NCI-H524 (cell line): Measurements from ENCODE around the gene GFRA1.

Experiments used
- DNase-seq, 2 experiments: peaks; one replicate each; lab custom pipeline; 2025; lab: John Stamatoyannopoulos, UW

Gene GFRA1

DNA sequence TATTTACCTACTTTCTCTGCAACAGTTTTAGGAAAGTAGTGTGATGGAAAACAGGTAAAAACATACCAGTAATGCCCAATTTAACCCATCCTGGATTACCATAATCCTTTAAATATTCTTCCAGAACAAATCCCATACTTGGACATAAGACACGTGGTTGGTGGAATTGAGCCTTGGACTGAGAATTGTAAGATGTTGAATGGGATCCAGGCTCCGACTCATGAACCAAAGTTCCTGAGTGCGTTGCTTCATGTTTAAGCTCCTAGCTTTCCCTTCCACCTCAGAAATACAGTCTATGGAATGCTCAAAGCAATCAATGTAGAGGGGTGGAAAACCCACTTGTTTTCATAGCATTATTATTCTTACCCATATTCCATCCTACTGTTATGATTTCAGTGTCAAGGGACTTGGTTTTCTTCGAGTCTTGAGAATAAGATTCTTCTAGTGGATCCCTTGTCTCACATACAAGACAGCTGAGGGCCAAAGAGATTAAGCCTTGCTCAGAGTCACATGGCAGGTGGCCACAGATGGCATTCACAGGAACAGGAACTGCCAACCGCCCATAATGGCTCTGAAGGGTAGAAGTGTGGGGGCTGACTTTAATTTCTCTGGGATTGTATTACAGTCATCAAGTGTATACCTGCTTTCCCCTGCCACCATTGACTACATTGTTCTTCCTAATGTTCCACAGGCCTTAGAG lies 171.2 kb downstream of the GFRA1 start:
- peak; percentile 49 to 82 for DNase-seq

DNA sequence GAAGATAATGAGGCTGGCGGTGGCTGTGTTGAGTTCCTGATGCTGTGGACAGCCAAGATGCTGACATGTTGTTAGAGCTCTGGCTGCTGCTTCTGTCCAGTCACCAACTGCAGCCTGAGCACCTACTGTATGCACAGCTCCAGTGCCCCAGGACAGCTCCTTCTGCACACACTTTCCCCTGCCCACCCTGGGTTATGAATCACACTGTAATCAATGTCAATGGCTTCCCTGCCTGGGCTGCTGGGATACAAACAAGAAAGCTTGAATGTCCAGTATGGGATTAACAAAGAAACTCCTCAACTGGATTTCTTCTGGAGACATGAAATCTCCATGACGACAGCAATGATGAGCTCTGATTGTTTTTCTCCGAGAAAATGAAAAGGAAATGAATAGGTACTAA lies 172.0 kb downstream of the GFRA1 start:
- DNase-seq, result no peak

DNA sequence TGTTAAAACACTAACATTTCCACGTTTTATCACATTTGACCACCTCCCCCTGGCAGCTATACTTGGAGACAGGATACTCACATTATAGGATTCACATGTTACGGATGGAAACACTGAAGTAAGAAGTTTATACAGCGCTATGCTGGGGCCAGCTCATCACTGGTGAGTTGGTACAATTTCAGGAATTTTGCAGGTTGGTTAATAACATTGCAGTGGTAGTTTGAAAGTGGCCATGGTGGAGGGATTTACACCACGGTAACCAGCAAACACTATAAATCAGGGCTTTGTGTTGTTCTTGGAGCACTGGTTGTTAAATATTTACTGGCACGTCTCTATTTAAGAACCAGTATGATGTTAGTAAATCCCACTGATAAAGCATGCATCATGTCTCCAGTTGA lies 174.0 kb downstream of the GFRA1 start:
- DNase-seq, result no peak

DNA sequence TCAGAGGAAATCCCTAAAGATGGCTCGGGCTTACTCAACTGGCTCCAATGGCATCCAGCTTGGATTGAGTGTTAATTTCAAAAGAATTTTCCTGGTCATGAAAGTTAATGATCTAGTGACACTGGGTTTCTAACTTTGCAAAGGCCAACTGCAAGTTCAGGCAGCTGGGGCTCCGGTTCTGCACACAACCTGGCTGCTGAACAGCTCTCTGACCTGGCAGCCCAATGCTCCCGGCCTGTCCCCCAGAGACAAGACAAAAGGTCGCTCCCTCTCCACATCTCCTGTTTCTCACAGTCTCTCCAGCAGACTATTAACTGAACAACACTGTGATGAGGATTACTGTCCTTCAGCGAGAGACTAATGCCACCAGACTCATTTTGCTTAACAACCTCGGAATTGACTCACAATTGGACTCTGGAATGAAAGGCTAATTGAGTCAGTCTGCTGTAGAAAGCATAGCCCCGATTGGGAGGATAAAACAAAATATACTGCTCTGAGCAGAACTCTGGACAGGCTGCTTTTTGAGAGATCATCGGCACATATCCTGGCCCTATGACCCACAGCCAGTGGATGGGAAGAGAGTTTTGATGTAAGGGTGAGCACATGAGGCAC lies 174.5 kb downstream of the GFRA1 start:
- no peak for DNase-seq

DNA sequence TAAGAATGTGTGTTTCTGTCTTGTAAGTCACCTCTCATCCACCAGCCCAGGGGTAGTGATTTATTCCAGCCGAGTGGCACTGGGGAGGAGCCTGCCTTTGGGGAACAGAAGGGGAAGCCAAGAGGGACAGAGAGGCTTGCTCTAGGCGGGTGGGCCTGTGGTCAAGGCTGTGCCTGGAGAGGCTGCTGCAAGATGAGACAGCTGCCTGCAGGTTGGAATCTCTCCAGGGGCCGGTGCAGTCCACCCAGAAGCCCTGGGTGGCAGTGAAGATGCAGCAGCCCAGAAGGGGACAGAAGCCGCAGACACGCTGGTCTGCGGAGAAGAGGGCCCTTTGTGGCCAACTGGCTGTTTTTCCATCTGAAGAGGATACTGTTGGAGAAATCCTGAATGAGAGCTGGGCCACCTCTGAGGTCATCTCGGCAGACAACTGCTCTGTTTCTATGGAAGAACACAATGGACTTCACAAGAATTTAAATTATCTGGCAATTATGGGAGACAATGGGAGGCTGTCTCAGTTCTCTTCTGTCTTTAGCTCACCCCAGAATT lies 175.7 kb downstream of the GFRA1 start:
- peak; percentile 39 to 78 for DNase-seq

DNA sequence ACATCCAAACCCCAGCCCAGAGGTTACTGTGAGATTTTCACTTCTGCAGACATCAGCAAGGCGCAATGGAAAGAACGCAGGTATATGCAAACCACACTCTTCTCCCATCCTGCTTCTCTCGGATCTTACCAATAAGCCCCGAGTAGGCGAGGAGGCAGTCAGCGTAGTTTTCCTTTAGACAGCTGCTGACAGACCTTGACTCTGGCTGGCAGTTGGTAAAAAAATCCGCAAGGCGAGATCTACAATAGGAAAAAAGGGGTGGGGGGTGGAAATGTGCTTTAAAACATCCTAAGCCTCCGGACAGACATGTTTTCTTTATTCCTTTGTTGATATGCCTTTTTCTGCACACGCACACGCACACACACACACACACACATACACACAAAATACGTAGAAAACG lies 176.5 kb downstream of the GFRA1 start:
- peak in 1 of 2 experiments; percentile 35 for DNase-seq

DNA sequence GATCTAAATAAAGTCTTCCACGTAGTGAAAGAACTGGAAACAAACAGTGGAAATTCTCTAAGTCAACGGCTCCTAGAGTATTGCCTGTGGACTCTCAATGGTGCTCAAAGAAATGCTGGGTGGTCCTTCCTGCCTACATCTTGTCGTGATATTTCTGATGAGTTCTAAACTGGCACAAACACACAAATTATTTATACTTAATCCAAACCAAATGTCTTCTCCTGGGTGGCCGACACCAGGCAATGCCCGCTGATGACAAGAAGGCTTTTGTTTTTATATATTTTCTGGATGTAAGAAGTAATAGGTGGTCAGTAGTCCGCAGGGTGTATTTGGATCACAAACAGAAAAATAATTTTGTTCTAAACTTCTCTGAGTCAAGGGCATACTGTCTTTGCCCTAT lies 178.7 kb downstream of the GFRA1 start:
- no peak for DNase-seq

DNA sequence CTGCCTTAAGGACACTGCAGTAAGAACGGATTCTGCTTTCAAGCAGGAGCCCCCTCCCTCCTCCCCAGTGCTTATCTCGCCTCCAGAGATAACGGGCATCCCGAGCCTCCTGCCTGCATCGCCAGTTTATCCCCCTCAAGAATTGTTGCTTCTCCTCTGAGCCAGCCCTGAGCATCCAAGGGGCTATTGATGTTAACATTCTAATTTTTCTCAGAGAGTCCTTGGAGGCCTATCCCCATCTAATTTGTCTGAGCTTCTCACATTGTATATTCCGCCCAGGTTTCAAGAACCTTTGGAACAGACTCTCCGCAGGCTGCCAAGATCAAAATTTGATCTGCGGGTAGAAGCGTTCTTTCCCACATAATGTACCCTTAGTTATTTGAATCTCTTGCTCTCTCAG lies 180.0 kb downstream of the GFRA1 start:
- no peak for DNase-seq

DNA sequence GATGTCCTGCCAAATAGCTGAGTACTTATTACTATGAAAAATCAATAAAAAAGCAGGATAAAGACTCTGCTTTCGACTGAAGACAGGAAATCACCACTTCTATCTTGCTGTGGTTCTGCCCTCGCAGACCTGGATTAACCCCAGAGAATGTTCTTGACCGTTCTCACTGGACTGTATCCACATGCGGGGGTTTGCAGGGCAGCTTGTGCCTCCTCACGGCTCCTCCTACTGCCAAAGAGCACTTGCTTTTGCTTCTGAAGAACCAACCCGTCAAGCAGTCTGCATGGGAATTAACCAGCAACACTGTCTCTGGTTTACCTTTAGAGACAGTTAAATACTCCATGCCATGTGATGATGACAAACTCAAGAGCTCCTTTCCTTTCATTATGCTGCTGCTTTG lies 184.0 kb downstream of the GFRA1 start:
- no peak for DNase-seq

DNA sequence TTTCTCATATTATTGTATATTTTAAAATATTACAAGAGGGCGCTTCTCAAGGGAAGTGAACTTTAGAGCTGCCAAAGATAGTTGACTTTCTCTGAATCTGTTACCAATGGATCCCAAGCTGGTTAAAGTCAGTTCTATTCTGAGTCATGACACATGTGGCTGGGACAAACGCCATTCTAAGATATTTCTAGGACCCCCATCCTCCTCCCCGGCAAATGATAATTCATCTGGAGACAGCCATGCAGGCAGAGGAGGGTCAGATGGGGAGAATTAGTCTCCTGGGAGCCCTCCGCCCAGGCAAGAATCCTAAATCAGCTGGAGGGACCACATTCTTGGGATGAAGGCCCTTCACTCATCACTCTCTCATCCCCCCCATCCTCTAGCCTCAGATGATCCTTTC lies 187.7 kb downstream of the GFRA1 start:
- no peak for DNase-seq

DNA sequence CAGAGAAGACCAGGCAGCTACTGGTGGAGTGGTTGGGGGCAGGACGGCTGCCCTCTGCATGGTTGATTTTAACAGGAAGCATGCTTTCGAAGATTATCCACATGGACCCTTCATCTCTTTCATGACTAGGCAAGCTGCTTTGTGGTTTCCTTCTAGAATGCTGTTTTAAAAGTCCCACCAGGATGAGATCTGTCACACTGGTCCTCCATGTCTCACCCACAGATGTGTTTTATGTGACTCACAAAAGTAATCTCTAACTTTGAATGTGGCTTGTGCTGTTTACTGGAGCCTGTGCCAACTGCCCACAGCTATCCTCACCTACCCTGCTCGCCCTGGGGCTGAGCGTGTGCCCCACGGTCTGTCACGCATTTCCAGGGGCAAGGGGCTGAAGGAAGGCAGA lies 188.8 kb downstream of the GFRA1 start:
- DNase-seq, result no peak

DNA sequence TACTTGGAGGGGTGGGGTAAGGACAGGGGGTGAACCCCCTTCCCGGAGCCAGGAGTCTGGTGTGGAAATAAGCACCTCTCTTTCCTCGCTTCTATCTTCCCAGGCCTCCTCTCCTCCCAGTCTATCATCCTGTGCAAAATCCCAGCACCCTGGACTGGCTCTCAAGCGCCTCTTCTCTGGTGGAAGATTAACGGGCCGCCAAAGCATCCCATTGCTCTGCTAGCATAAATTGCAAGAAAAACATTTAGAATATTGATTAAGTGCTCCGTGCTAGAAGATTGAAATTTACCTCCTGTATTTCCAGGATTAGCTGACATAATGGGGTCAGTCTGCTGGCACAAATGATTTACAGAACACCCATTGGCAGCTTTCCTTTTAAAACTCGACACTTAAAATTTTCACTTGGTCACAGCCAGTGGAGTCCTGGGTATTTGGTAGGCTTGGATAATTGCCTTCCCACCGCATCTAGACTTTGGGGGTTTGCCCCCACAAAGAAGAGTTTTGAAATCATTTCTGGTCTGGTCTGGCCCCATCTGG lies 189.7 kb downstream of the GFRA1 start:
- no peak for DNase-seq

DNA sequence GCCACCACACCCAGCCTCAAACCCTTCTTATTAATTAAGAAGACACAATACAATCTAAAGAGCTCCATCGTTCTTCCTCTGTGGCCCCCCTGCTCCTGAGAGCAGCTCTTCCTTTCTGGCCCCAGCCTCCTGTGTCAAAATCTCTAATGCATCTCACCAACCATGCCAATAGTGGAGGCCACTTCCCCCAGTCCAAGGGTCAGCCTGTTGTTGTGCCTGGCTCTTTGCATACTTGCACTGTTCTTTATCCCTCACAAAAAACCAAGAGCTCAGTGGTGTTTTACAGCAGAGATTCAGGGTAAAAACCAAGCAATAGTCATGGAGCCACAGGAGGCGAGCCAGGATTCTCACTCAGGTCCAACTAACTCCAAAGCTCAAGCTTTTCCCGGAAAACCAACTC lies 190.2 kb downstream of the GFRA1 start:
- no peak for DNase-seq

DNA sequence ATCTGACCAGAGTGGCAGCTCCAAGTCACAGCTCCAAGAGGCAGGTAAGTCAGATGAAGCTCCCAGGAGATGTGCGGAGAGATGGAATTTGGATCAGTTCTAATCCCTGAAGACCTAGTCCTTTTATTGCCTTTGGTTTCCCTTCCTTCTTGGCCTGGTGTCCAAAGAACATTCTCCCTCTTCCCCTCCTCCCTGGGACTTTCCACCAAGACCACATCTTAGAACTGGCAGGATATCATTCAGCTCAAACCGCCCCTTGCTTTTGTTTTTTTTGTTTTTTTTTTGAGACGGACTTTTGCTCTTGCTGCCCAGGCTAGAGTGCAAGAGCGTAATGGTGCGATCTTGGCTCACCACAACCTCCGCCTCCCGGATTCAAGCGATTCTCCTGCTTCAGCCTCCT lies 190.8 kb downstream of the GFRA1 start:
- no peak for DNase-seq

DNA sequence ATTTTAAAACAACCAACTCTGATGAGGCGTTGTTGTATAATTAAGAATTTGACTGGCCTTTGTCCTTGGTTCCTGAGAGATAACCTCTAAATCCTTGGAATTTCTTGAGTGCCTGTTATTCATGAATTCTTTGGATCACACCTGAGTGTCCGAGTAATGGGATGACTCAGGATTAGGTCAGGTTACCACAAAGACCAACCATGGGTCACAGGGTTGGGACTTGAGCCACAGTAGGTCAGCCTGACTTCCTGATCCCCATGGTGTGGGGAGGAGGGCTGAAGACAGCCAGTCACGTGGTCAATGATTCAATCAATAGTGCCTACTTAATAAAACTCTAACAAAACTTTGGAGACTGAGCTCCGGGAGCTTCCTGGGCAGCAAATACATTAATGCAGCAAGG lies 192.5 kb downstream of the GFRA1 start:
- no peak for DNase-seq

DNA sequence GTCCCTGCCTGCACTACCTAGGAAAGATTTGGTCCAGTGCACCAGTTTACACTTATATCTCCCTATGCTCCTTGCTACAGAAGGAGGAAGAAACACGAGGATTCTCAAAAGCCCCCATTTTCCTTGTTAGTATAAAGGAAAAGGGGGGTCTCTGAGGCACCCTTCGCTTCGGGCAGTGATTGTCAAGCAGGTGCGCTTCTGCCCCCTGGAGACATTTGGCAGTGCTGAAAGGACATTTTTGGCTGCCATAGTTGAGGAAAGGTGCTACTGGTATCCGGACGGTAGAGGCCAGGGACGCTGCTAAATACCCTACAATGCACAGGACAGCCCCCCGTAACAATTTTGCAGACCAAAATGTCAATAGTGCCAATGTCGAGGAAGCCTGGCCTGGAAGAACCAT lies 193.7 kb downstream of the GFRA1 start:
- DNase-seq, result no peak

DNA sequence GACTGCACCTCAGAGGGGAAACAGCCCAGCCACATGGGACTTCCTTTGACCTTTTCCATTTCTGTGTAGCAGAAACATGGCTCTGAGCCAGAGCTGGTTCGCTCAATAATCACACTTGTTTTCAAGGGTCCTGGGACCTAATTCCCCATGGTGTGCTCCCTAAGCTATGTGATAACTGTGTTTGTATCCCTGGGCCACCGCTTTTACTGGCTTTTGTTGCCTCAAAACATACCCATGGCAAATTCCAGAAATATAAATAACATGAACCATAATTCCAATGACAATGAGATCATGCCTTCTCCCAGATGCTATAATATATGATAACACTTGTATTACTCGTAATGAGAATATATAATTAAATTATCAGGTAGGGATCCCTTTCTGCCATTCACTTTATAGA lies 196.4 kb downstream of the GFRA1 start:
- no peak for DNase-seq

DNA sequence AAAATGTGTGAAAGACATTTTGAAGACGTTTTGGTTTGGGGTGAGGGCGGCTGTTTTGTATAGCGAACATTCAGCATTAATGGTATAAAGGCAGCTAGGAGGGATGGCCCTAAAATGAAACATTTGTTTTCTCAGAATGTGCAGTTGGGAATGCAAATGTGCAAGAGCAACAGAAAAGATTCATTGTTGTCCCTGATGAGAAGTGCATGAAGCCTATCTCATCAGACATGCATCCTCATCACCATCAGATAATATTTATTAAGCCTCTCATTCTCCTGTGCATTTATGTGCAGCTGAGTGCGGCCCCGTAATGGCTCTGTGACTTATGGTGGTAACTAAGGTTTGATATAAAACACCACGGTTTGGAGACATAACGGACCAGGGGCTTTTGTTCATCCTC lies 199.5 kb downstream of the GFRA1 start:
- DNase-seq, result no peak

DNA sequence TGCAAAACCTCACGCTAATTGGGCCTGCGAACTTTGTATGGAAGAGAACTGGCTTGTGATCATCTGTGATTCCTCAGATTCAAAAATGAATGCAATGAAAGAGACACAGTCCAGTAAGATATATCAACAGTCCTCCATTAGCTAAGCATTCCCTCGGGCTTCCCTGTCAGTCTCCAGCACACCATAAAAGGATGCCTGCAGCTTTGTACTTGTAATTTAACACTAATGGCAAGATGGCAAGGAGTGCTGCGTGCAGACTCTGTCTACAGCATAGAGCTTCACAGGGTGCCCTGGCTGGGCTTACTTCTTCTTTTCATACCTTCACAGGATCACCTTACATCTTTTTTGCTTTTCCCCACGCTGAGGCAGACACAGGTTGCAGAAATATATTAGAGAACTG lies 200.0 kb downstream of the GFRA1 start:
- DNase-seq, result peak in 1 of 2 experiments; percentile 57

DNA sequence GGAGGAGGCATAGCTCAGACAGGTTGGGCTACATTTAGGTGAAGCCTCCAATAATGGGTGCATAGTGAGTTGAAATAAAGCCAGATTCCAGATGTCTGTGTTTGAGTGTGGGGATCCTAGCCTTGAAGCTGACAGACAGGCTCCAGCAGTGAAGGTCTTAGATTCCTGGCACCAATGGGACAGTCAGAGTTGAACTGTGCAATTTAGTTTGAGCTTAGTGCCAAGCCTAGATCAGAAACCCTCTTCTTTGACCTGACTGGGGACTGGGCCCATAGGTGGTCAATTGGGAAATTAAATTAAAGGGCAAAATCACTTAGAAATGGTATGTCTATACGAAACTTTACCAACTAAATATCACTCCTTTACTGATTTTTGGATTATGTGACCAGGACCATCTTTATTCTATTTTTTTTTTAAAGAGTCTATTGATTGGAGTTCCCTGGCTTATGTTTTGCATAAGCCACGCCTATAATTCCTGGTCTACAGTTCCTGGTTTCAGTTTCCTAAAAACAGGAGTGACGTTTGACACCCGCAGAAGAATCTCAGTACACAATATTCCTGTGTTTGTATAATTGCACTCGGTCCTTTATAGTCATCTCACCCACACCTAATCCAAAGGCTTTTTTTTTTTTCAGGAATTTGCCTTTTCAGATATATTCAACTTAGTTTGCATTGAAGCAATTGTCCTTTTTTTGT lies 201.4 kb downstream of the GFRA1 start:
- DNase-seq, result no peak

DNA sequence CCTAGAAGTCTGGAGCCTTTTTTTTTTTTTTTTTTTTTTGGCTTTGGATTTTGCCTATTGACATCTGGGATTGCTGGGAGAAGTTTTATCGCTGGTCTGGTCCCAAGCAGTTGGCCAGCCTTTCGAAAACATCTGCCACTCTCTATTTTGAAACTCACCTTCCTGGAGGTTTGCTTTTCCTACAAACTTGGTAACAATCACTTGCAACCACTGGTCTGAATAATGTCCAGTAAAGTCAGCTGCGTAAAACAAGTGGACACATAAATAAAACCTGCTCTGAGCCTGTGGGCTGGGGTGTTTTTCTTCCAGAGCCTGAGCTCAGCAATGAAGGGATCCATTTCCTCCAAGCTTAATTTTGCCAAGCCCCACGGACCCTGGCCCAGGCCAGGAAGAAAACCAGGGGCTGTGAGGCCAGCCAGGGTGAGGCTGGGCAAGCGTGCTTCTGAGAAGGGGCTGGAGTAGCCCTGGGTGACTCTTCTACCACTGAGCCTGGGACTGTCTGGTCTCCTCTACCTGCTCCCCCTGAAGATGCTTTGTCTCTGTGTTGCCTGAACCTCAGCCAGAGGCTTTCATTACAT lies 202.2 kb downstream of the GFRA1 start:
- DNase-seq, result peak in 1 of 2 experiments; percentile 4

DNA sequence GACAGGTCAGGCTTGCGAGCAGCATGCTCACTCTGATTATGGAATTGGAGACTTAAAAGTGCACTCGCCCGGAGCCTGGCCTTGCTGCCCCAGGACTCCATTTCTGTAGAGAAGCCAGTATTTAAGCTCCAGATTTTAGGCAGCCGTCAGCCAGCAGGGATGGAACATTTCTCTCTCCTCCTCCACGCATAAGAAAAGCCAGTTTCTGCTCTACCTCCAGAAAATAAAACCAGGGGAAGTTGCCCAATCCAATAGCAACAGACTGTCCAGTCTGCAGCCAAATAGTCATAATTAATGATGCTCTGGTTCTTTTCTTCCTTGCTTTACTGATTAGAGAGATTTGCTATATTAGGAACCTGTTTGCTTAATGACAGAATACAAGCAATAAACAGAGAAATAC lies 203.2 kb downstream of the GFRA1 start:
- no peak for DNase-seq

DNA sequence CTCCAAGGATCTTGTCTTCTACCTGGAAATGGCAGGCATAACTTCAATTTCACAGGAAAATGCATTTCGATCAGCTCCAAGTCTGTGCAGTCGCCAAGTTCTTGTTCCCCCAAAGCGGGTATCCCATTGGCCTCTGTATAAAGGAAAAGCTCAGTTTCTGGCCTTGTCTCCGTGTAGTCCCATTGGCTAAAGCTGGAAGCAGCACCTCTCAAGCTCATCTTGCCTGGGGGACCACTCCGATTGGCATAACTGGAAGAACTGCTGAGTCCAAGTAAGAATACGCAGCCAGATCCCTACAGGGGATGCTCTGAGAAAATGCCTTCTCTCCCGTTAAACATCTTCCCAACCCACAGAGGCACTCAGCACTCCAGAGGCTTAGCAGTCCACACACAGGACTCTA lies 205.2 kb downstream of the GFRA1 start:
- no peak for DNase-seq
